OCI-LY3 (cell line): ENCODE results near the gene CATSPERZ.

Experiments used
- H2AFZ ChIP-seq: fragments of 200-600, 300-600 bp; shearing (Covaris generic); 2 replicates; pipeline ENCODE4 v1.6.0; 2014; ENCODE audit warnings: antibody characterized with exemption, low read depth, low read length
- H3K27ac ChIP-seq: fragments of 200-600, 300-600 bp; sonication (generic); 2 replicates; pipeline ENCODE4 v1.5.1; 2014; ENCODE audit warnings: mild to moderate bottlenecking, low read length, moderate library complexity, mixed read lengths
- H3K27me3 ChIP-seq: fragments of 200-600, 300-600 bp; sonication (generic); 2 replicates; pipeline ENCODE4 v1.6.1; 2014; ENCODE audit warnings: low read depth, low read length, mixed read lengths
- H3K36me3 ChIP-seq: fragments of 200-600, 300-600 bp; sonication (generic); replicated peaks from 2 replicates; pipeline ENCODE3; 2014; ENCODE audit warnings: low read depth, low read length, mixed read lengths
- H3K4me1 ChIP-seq: fragments of 300-600, 200-600 bp; sonication (generic); 2 replicates; pipeline ENCODE4 v1.6.1; 2014; ENCODE audit warnings: low read length, mixed read lengths
- H3K4me2 ChIP-seq: fragments of 200-600, 300-600 bp; sonication (generic); 2 replicates; pipeline ENCODE4 v1.6.1; 2014; ENCODE audit warnings: low read length, mixed read lengths
- H3K4me3 ChIP-seq: fragments of 300-600, 200-600 bp; sonication (generic); 2 replicates; pipeline ENCODE4 v1.5.1; 2014; ENCODE audit warnings: antibody characterized with exemption, mild to moderate bottlenecking, low read length, moderate library complexity
- H3K79me2 ChIP-seq: fragments of 300-600, 200-600 bp; shearing (Covaris generic); 2 replicates; pipeline ENCODE4 v1.6.1; 2014; ENCODE audit warnings: mild to moderate bottlenecking, low read length, mixed read lengths
- H3K9ac ChIP-seq: fragments of 300-600, 200-600 bp; shearing (Covaris generic); 2 replicates; pipeline ENCODE4 v1.6.0; 2014; ENCODE audit warnings: mild to moderate bottlenecking, low read length, moderate library complexity
- H3K9me3 ChIP-seq: fragments of 200-600, 300-600 bp; shearing (Covaris generic); 2 replicates; pipeline ENCODE4 v1.6.1; 2014; ENCODE audit warnings: low read length, mixed read lengths; ENCODE audit not compliant: insufficient read depth
- H4K20me1 ChIP-seq: fragments of 200-600, 300-600 bp; sonication (generic); 2 replicates; pipeline ENCODE4 v1.6.1; 2016; ENCODE audit warnings: low read length, mixed read lengths; ENCODE audit not compliant: insufficient read depth
- EZH2phosphoT487 ChIP-seq: fragments of 200-600 bp; shearing (Covaris generic); IDR thresholded peaks from 2 replicates; pipeline ENCODE4 v1.6.1; 2018; ENCODE audit warnings: antibody characterized with exemption, mixed run types, low read depth
- TF ChIP-seq, protein P1 (sequence below): fragments of 200-600, 300-600 bp; sonication (generic); IDR thresholded peaks from 2 replicates; pipeline ENCODE4 v1.5.1; 2014; ENCODE audit warnings: antibody characterized with exemption, low read length, low read depth

The CATSPERZ gene

DNA sequence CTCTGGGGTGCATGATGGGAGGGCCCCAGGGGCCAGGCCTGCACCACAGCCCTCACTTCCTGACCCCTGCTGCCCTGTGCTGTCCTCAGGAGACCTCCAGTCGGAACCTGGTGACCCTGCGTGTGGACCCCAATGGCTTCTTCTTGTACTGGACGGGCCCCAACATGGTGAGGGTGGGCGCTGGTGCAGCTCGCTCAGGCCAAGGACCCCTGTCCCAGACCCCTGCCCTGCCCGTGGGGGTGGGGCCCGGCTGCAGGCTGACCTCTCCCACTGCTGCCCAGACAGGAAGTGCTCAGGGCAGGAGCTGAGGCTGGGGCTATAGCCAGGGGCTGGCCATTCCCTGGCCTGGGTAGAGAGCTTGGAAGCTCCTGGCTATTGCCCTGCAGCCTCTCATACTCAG is 45.8 kb upstream of the CATSPERZ start:
- H3K4me3 ChIP-seq, result no peak overlapping the region
- H3K4me2 ChIP-seq, result no peak overlapping the region
- H4K20me1 ChIP-seq, result peaks cover 11% of the 10 kb centered on the region; the same call in 1 of the 2 replicates
- H3K36me3 ChIP-seq, result peaks cover 21% of the 10 kb centered on the region
- H3K27ac ChIP-seq, result no peak overlapping the region
- peaks cover 32% of the 10 kb centered on the region for H3K4me1 ChIP-seq
- peaks cover 22% of the 10 kb centered on the region for H3K79me2 ChIP-seq
- H3K9me3 ChIP-seq, result no peaks in the 10 kb centered on the region
- H2AFZ ChIP-seq, result no peak overlapping the region
- TF ChIP-seq, protein P1, sequence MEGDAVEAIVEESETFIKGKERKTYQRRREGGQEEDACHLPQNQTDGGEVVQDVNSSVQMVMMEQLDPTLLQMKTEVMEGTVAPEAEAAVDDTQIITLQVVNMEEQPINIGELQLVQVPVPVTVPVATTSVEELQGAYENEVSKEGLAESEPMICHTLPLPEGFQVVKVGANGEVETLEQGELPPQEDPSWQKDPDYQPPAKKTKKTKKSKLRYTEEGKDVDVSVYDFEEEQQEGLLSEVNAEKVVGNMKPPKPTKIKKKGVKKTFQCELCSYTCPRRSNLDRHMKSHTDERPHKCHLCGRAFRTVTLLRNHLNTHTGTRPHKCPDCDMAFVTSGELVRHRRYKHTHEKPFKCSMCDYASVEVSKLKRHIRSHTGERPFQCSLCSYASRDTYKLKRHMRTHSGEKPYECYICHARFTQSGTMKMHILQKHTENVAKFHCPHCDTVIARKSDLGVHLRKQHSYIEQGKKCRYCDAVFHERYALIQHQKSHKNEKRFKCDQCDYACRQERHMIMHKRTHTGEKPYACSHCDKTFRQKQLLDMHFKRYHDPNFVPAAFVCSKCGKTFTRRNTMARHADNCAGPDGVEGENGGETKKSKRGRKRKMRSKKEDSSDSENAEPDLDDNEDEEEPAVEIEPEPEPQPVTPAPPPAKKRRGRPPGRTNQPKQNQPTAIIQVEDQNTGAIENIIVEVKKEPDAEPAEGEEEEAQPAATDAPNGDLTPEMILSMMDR, result no peak
- no peak for TF ChIP-seq EZH2phosphoT487
- H3K9ac ChIP-seq, result no peak overlapping the region
- H3K27me3 ChIP-seq, result no peaks in the 10 kb centered on the region

DNA sequence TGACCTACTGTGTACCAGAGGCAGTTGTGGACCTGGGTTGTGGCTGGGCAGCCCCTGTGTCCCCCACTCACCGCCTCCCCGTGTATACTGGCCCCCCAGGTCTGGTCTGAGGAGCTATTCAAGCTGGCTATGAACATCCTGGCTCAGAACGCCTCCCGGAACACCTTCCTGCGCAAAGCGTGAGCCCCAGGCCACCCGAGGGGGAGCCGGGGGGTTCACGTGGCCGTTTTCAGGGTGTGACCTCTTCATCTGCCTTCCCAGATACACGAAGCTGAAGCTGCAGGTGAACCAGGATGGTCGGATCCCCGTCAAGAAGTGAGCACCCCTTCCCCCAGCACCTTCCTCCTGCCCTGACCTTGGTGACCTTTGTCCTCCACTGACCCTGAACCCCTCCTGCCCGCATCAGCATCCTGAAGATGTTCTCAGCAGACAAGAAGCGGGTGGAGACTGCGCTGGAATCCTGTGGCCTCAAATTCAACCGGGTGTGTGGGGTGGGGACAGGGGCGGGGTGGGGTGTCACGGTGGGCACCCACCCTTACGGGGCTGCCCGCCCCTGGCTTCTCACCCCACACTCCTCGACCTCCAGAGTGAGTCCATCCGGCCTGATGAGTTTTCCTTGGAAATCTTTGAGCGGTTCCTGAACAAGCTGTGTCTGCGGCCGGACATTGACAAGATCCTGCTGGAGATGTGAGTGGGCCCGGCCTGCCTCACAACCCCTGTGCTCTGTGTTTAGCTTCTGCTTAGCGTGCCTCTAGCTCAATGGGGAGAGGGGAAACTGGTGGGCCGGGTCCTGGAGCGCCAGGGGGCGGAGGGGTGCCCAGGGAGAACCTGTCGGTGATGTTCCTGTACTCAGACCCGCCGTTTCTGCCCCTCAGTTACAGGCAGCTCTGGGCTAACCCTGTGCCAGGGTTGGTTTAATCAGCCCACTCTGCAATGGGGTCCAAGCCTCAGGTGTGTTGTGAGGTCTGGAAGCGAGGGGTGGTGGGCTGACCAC is 44.7 kb upstream of the CATSPERZ start:
- peaks cover 36% of the 10 kb centered on the region for H3K4me1 ChIP-seq
- peaks cover 31% of the 10 kb centered on the region for H3K36me3 ChIP-seq
- no peak overlapping the region for H3K9ac ChIP-seq
- peaks cover 22% of the 10 kb centered on the region for H3K79me2 ChIP-seq
- no peak for TF ChIP-seq EZH2phosphoT487
- TF ChIP-seq, protein P1, result no peak
- no peaks in the 10 kb centered on the region for H3K9me3 ChIP-seq
- H3K27me3 ChIP-seq, result no peaks in the 10 kb centered on the region
- no peak overlapping the region for H3K4me2 ChIP-seq
- no peak overlapping the region for H3K4me3 ChIP-seq
- no peak overlapping the region for H2AFZ ChIP-seq
- H4K20me1 ChIP-seq, result peaks cover 11% of the 10 kb centered on the region; the same call in 1 of the 2 replicates
- no peak overlapping the region for H3K27ac ChIP-seq

DNA sequence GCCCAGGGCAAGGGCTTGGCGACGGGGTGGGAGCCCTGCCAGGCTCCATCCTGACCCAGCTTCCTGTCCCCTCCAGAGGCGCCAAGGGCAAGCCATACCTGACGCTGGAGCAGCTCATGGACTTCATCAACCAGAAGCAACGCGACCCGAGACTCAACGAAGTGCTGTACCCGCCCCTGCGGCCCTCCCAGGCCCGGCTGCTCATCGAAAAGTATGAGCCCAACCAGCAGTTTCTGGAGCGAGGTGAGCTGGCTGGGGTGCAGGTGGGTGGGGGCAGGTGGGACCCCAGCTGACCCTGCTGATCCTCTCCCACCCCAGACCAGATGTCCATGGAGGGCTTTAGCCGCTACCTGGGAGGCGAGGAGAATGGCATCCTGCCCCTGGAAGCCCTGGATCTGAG is 43.9 kb upstream of the CATSPERZ start:
- H3K4me2 ChIP-seq, result no peak overlapping the region
- H4K20me1 ChIP-seq, result peaks cover 11% of the 10 kb centered on the region; the same call in 1 of the 2 replicates
- peaks cover 37% of the 10 kb centered on the region for H3K36me3 ChIP-seq
- H3K9me3 ChIP-seq, result no peaks in the 10 kb centered on the region
- H3K4me3 ChIP-seq, result no peak overlapping the region
- H3K4me1 ChIP-seq, result peaks cover 33% of the 10 kb centered on the region
- H2AFZ ChIP-seq, result no peak overlapping the region
- H3K27me3 ChIP-seq, result no peaks in the 10 kb centered on the region
- H3K79me2 ChIP-seq, result peaks cover 22% of the 10 kb centered on the region
- TF ChIP-seq, protein P1, result no peak
- no peak for TF ChIP-seq EZH2phosphoT487
- no peak overlapping the region for H3K9ac ChIP-seq
- H3K27ac ChIP-seq, result no peak overlapping the region

DNA sequence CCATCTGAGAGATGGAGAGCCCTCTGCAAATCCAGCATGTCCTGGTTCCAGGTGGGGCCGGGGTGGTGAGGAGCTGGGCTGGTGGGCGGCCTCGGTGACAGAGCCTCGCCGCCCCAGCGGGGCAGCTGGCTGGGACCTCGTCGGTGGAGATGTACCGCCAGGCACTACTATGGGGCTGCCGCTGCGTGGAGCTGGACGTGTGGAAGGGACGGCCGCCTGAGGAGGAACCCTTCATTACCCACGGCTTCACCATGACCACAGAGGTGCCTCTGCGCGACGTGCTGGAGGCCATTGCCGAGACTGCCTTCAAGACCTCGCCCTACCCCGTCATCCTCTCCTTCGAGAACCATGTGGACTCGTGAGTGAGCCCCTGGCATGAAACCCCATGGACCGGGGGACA is 41.8 kb upstream of the CATSPERZ start:
- Histone ChIP-seq H3K27ac (no peak overlapping the region), H3K79me2 (peaks cover 4% of the 10 kb centered on the region), H3K9ac (no peak overlapping the region), H3K4me1 (peaks cover 23% of the 10 kb centered on the region), H3K4me2 (no peak overlapping the region), H2AFZ (no peak overlapping the region), H3K4me3 (no peak overlapping the region), H3K27me3 (no peaks in the 10 kb centered on the region), H4K20me1 (0 out of 2 replicates have a peak, but pooled peaks cover 5% of the 10 kb centered on the region), H3K9me3 (no peaks in the 10 kb centered on the region), H3K36me3 (peaks cover 56% of the 10 kb centered on the region)
- TF ChIP-seq EZH2phosphoT487, result no peak
- TF ChIP-seq, protein P1, result no peak
